ENCODE data around the gene GPR32. TPM values are rescaled to one million over a fixed set of nuclear protein-coding genes. Genes with fewer than 3 reads are reported as not detected.
"Not testable (repeated sequence)": the region's sequence is repeated elsewhere in the genome, so short reads cannot be mapped to it uniquely, and the experiment has no call there.

Gene GPR32
- total and polyA plus RNA-seq, 2 donors (not counting 1 experiment from before 2014, with no cell fraction given): not detected

DNA sequence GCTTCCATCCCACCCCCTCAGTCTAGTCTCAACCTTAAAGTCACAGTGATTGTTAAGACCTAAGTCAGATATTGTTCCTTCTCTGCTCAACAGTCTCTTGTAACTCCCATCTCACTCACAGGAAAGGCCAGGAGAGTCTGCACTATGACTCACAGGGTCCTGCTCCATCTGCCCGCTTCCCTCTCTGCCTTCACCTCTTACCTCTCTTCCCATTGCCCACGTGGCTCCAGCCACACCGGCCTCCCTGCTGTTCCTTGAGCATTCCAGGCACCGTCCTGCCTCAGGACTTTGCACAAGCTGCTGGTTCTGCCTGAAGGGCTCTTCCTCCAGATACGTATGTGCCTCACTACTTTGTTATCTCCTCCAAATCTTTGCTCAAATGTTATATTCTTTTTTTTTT, 3.0 kb upstream of the GPR32 start:
- H3K4me3 Mint-ChIP-seq; H2AFZ ChIP-seq (ENCODE audit: insufficient read depth, low read depth, low read length, poor library complexity, severe bottlenecking); H3K4me3 ChIP-seq (ENCODE audit: control extremely low read depth in 1 of 5, extremely low read depth in 1 of 5, insufficient read depth in 1 of 5, low read depth in 2 of 5, low read length in 4 of 5); POLR2A ChIA-PET; H3K4me2 ChIP-seq (replicated peaks; ENCODE audit: low read depth, low read length, poor library complexity, severe bottlenecking); H3K4me1 Mint-ChIP-seq; H3K36me3 ChIP-seq (replicated peaks in 1 of 2; ENCODE audit: control extremely low read depth in 1 of 2, control insufficient read depth in 1 of 2, extremely low read depth in 1 of 2, insufficient read depth in 2 of 2, low read length in 1 of 2); intact Hi-C loops (cut with micrococcal nuclease); H4K20me1 ChIP-seq (ENCODE audit: control insufficient read depth, insufficient read depth, low read length, poor library complexity, severe bottlenecking); H3K9me3 ChIP-seq (ENCODE audit: control extremely low read depth in 1 of 3, control insufficient read depth in 2 of 3, insufficient read depth in 1 of 3, low read length in 2 of 3); H3K4me1 ChIP-seq (ENCODE audit: control insufficient read depth in 2 of 2, insufficient read depth in 2 of 2, low read length in 2 of 2); H3K9me3 Mint-ChIP-seq (ENCODE audit: insufficient read depth); H3K9ac ChIP-seq (ENCODE audit: low read length); H3K27ac Mint-ChIP-seq; ATAC-seq (ENCODE audit: low read depth); H3K79me2 ChIP-seq (ENCODE audit: control insufficient read depth, insufficient read depth, low read length); H3K27ac ChIP-seq (ENCODE audit: low read length in 2 of 2); H3K27me3 ChIP-seq (replicated peaks in 1 of 4; ENCODE audit: control extremely low read depth in 1 of 4, control insufficient read depth in 3 of 4, insufficient read depth in 4 of 4, low read length in 3 of 4); CTCF ChIA-PET; DNase-seq: not testable (repeated sequence)
- H3K27me3 Mint-ChIP-seq: peaks cover 25% of the 10 kb centered on the region
- WGBS (ENCODE audit: insufficient coverage): 77% methylated on average over 5 of the region's 5 CpGs

DNA sequence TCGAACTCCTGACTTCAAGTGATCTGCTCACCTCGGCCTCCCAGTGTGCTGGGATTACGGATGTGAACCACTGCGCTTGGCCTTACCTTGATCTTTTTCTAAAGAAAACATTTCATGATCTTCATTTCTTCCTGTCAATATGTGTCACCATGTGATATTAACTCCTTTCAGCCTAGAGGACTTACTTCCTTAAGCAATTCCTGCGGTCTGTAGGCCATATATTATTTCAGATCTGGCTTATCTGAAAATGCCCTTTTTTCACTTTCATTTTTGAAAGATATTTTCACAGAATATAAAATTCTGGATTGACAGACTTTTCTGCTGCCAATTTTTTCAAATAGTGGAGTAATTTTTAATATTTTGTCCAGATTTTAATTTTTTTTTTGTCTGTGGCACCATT, 2.0 kb upstream of the GPR32 start:
- Histone ChIP-seq H3K36me3 (replicated peaks in 1 of 2; ENCODE audit: control extremely low read depth in 1 of 2, control insufficient read depth in 1 of 2, extremely low read depth in 1 of 2, insufficient read depth in 2 of 2, low read length in 1 of 2) (no peaks in the 10 kb centered on the region), H3K27me3 (replicated peaks in 1 of 4; ENCODE audit: control extremely low read depth in 1 of 4, control insufficient read depth in 3 of 4, insufficient read depth in 4 of 4, low read length in 3 of 4) (no peaks in the 10 kb centered on the region), H3K4me1 (ENCODE audit: control insufficient read depth in 2 of 2, insufficient read depth in 2 of 2, low read length in 2 of 2) (no peaks in the 10 kb centered on the region), H2AFZ (ENCODE audit: insufficient read depth, low read depth, low read length, poor library complexity, severe bottlenecking) (no peak overlapping the region), H3K9me3 (ENCODE audit: control extremely low read depth in 1 of 3, control insufficient read depth in 2 of 3, insufficient read depth in 1 of 3, low read length in 2 of 3) (peaks cover 0 to 4% (median 1%) of the 10 kb centered on the region in 3 donors), H4K20me1 (ENCODE audit: control insufficient read depth, insufficient read depth, low read length, poor library complexity, severe bottlenecking) (no peaks in the 10 kb centered on the region), H3K4me3 (ENCODE audit: control extremely low read depth in 1 of 5, extremely low read depth in 1 of 5, insufficient read depth in 1 of 5, low read depth in 2 of 5, low read length in 4 of 5) (no peak overlapping the region), H3K27ac (ENCODE audit: low read length in 2 of 2) (no peak overlapping the region), H3K9ac (ENCODE audit: low read length) (no peak overlapping the region), H3K4me2 (replicated peaks; ENCODE audit: low read depth, low read length, poor library complexity, severe bottlenecking) (no peak overlapping the region), H3K79me2 (ENCODE audit: control insufficient read depth, insufficient read depth, low read length) (no peaks in the 10 kb centered on the region)
- CTCF ChIA-PET: no interaction called here
- Mint-ChIP-seq H3K27me3 (peaks cover 25% of the 10 kb centered on the region), H3K9me3 (ENCODE audit: insufficient read depth) (no peaks in the 10 kb centered on the region), H3K4me1 (no peaks in the 10 kb centered on the region), H3K4me3 (no peak overlapping the region), H3K27ac (no peak overlapping the region)
- ATAC-seq (ENCODE audit: low read depth) (no peak), DNase-seq (no peak)
- no peak for TF ChIP-seq EZH2 (IDR thresholded peaks at IDR 0.05; ENCODE audit: borderline replicate concordance, insufficient read depth, low read depth, low read length, poor library complexity, severe bottlenecking)
- TF ChIP-seq, protein P1, sequence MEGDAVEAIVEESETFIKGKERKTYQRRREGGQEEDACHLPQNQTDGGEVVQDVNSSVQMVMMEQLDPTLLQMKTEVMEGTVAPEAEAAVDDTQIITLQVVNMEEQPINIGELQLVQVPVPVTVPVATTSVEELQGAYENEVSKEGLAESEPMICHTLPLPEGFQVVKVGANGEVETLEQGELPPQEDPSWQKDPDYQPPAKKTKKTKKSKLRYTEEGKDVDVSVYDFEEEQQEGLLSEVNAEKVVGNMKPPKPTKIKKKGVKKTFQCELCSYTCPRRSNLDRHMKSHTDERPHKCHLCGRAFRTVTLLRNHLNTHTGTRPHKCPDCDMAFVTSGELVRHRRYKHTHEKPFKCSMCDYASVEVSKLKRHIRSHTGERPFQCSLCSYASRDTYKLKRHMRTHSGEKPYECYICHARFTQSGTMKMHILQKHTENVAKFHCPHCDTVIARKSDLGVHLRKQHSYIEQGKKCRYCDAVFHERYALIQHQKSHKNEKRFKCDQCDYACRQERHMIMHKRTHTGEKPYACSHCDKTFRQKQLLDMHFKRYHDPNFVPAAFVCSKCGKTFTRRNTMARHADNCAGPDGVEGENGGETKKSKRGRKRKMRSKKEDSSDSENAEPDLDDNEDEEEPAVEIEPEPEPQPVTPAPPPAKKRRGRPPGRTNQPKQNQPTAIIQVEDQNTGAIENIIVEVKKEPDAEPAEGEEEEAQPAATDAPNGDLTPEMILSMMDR (IDR thresholded peaks at IDR 0.05): no peak
- 30% methylated on average over 4 of the region's 5 CpGs for WGBS (ENCODE audit: insufficient coverage)
- intact Hi-C loops (cut with micrococcal nuclease): no loop called here
- POLR2A ChIA-PET: no interaction called here
